Uterus (tissue), 2 donors: ENCODE results near the gene NUP188.

Experiments used
- POLR2A ChIP-seq, 2 donors: fragments of 450-650 bp; IDR thresholded peaks; one replicate each; pipeline ENCODE4 v1.6.1; 2016; ENCODE audit warnings: antibody characterized with exemption in 2 of 2, mild to moderate bottlenecking in 1 of 2, moderate library complexity in 1 of 2
- TF ChIP-seq, protein P1 (sequence below), 4 experiments: fragments of 200-600 bp in 2 of 4; fragments of 450-650 bp in 2 of 4; sonication (generic) in 2 of 4; IDR thresholded peaks; one replicate each; pipeline ENCODE4 v1.5.1; 2016 to 2019; ENCODE audit warnings: antibody characterized with exemption in 4 of 4, mild to moderate bottlenecking in 2 of 4, moderate library complexity in 1 of 4

- TF ChIP-seq POLR2A (IDR thresholded peaks at IDR 0.05): no peak
- TF ChIP-seq, protein P1, sequence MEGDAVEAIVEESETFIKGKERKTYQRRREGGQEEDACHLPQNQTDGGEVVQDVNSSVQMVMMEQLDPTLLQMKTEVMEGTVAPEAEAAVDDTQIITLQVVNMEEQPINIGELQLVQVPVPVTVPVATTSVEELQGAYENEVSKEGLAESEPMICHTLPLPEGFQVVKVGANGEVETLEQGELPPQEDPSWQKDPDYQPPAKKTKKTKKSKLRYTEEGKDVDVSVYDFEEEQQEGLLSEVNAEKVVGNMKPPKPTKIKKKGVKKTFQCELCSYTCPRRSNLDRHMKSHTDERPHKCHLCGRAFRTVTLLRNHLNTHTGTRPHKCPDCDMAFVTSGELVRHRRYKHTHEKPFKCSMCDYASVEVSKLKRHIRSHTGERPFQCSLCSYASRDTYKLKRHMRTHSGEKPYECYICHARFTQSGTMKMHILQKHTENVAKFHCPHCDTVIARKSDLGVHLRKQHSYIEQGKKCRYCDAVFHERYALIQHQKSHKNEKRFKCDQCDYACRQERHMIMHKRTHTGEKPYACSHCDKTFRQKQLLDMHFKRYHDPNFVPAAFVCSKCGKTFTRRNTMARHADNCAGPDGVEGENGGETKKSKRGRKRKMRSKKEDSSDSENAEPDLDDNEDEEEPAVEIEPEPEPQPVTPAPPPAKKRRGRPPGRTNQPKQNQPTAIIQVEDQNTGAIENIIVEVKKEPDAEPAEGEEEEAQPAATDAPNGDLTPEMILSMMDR (IDR thresholded peaks at IDR 0.05): no peak
Observed at GRCh38 chr9:128906741-128907140, 40.8 kb upstream of the NUP188 start.
